Endothelial cell of umbilical vein (primary cell): Measurements from ENCODE around the gene AKT3. TPM values are rescaled to one million over a fixed set of nuclear protein-coding genes. Genes with fewer than 3 reads are reported as not detected.

Experiments
- BruUV-seq: library from RNA; stranded (reverse); fragments of 400-500 nt; replicated peaks from 2 replicates; lab custom pipeline; 2021; lab: Mats Ljungman, UMichigan
- CTCF ChIA-PET: fragments of 300-600, 350-600 bp; sonication (Branson Sonifier 250); formaldehyde crosslinking; loops from one replicate; lab custom pipeline; 2021; ENCODE audit warnings: antibody characterized with exemption, inconsistent platforms; lab: Charles Lee
- POLR2A ChIA-PET: fragments of 300-600, 350-600 bp; sonication (Branson Sonifier 250); formaldehyde crosslinking; loops from one replicate; lab custom pipeline; 2021; ENCODE audit warnings: antibody characterized with exemption, inconsistent platforms; lab: Charles Lee
- DNase-seq: peaks from one replicate; pipeline ENCODE4 v3.0.0-alpha.2; 2011; ENCODE audit warnings: low read depth, low spot score
- FAIRE-seq: peaks from 2 replicates; lab custom pipeline; 2011; peaks lifted over from hg19 to GRCh38; lab: Jason Lieb, UNC
- H2AFZ ChIP-seq: 2 replicates; pipeline ENCODE4 v1.6.0; 2012; ENCODE audit warnings: low read depth, low read length, control low read depth, inconsistent platforms
- H3K27ac ChIP-seq: 2 replicates; pipeline ENCODE4 v1.5.1; 2011; ENCODE audit warnings: low read depth, mild to moderate bottlenecking, control low read depth, low read length, moderate library complexity; ENCODE audit not compliant: insufficient read depth
- H3K27me3 ChIP-seq, 2 experiments: 2 replicates each; pipeline versions ENCODE4 v1.6.0 to v1.6.1; 2011; ENCODE audit warnings: low read length in 2 of 2, mixed read lengths in 1 of 2; ENCODE audit not compliant: control insufficient read depth in 2 of 2, insufficient read depth in 2 of 2
- H3K36me3 ChIP-seq, 2 experiments: 2 replicates in 1 of 2; 3 replicates in 1 of 2; pipeline ENCODE4 v1.5.1; 2011; ENCODE audit warnings: low read length in 2 of 2, mild to moderate bottlenecking in 1 of 2, moderate library complexity in 1 of 2; ENCODE audit not compliant: control insufficient read depth in 2 of 2, insufficient read depth in 2 of 2; ENCODE audit errors: extremely low read depth in 1 of 2
- H3K4me1 ChIP-seq: 3 replicates; pipeline ENCODE4 v1.5.1; 2011; ENCODE audit warnings: mild to moderate bottlenecking, low read length; ENCODE audit not compliant: control insufficient read depth, insufficient read depth; ENCODE audit errors: extremely low read depth
- H3K4me2 ChIP-seq: 2 replicates; pipeline ENCODE4 v1.6.1; 2011; ENCODE audit warnings: low read length, control low read depth, mixed read lengths; ENCODE audit not compliant: insufficient read depth
- H3K4me3 ChIP-seq, 3 experiments: fragments of 200-600 bp in 1 of 3; sonication (generic), shearing (Covaris generic) in 1 of 3; replicated peaks in 1 of 3; 2 replicates each; pipeline ENCODE4 v1.5.1; 2011 to 2016; ENCODE audit warnings: control low read depth in 3 of 3, low read length in 3 of 3, mild to moderate bottlenecking in 2 of 3, inconsistent platforms in 1 of 3, low read depth in 1 of 3, moderate library complexity in 1 of 3; ENCODE audit not compliant: insufficient read depth in 1 of 3
- H3K79me2 ChIP-seq: 2 replicates; pipeline ENCODE4 v1.6.0; 2012; ENCODE audit warnings: low read length, inconsistent platforms; ENCODE audit not compliant: control insufficient read depth, insufficient read depth
- H3K9ac ChIP-seq: replicated peaks from 2 replicates; pipeline ENCODE3; 2011; ENCODE audit warnings: low read length, control low read depth; ENCODE audit not compliant: insufficient read depth; ENCODE audit errors: extremely low read depth
- H3K9me1 ChIP-seq: replicated peaks from 3 replicates; pipeline ENCODE4 v1.6.0; 2011; ENCODE audit warnings: mild to moderate bottlenecking, low read length; ENCODE audit not compliant: control insufficient read depth, insufficient read depth; ENCODE audit errors: extremely low read depth
- H3K9me3 ChIP-seq: replicated peaks from 2 replicates; pipeline ENCODE4 v1.5.1; 2012; ENCODE audit warnings: low read length, inconsistent platforms; ENCODE audit not compliant: control insufficient read depth, insufficient read depth
- H4K20me1 ChIP-seq: replicated peaks from 2 replicates; pipeline ENCODE3; 2011; ENCODE audit warnings: mild to moderate bottlenecking, low read length; ENCODE audit not compliant: control insufficient read depth, insufficient read depth; ENCODE audit errors: extremely low read depth
- EZH2 ChIP-seq: IDR thresholded peaks from 2 replicates; pipeline ENCODE4 v1.6.1; 2012; ENCODE audit warnings: borderline replicate concordance, low read depth, mild to moderate bottlenecking, moderate library complexity, low read length, inconsistent platforms; ENCODE audit not compliant: severe bottlenecking
- FOS ChIP-seq: IDR thresholded peaks from 2 replicates; pipeline ENCODE4 v1.6.1; 2011; ENCODE audit warnings: mild to moderate bottlenecking, low read length, moderate library complexity, borderline replicate concordance; ENCODE audit not compliant: insufficient read depth
- GATA2 ChIP-seq: IDR thresholded peaks from 2 replicates; pipeline ENCODE4 v1.7.0; 2011; ENCODE audit warnings: low read depth, mild to moderate bottlenecking, moderate library complexity, mixed read lengths, low read length; ENCODE audit not compliant: insufficient read length, insufficient read depth
- JUN ChIP-seq: IDR thresholded peaks from 2 replicates; pipeline ENCODE4 v1.6.1; 2011; ENCODE audit warnings: borderline replicate concordance, low read depth; ENCODE audit not compliant: insufficient read length, insufficient read depth
- MYC ChIP-seq: IDR thresholded peaks from one replicate; pipeline ENCODE4 v1.6.1; 2011; ENCODE audit warnings: mild to moderate bottlenecking, low read depth, low read length
- POLR2A ChIP-seq: IDR thresholded peaks from 2 replicates; pipeline ENCODE4 v1.6.1; 2012; ENCODE audit warnings: low read depth, mild to moderate bottlenecking, control low read depth, low read length
- POLR2AphosphoS5 ChIP-seq: IDR thresholded peaks from 2 replicates; pipeline ENCODE4 v1.6.1; 2012; ENCODE audit warnings: low read depth, mild to moderate bottlenecking, control low read depth, low read length, moderate library complexity; ENCODE audit not compliant: insufficient read depth
- dilution Hi-C: fragments of 300-500 bp; cut with MboI; formaldehyde crosslinking; loops from one replicate; pipeline ENCODE4 v1.15.0; 2019; ENCODE audit warnings: low sequenced_read_pairs; ENCODE audit not compliant: extremely low pct_ligation_motif_present
- intact Hi-C: fragments of 100-400 bp; cut with micrococcal nuclease; formaldehyde crosslinking; loops from one replicate; pipeline ENCODE4 v1.10.0; 2022
- polyA plus RNA-seq, 4 experiments: library from polyadenylated mRNA; depleted of rRNA in 3 of 4; stranded (reverse) in 3 of 4; unstranded in 1 of 4; fragments of >200 nt; gene quantifications; 2 replicates each; pipeline versions ENCODE4 v1.2.1 to v1.2.3, GENCODE V29; 2011 to 2012; ENCODE audit warnings: missing spikeins in 1 of 4
- total RNA-seq: library from RNA; stranded (reverse); gene quantifications from 2 replicates; pipeline ENCODE4 v1.2.3, GENCODE V29; 2021
- TF ChIP-seq, protein P1 (sequence below): IDR thresholded peaks from 2 replicates; pipeline ENCODE4 v1.6.1; 2011; ENCODE audit not compliant: insufficient read depth, insufficient read length
- TF ChIP-seq, protein P2 (sequence below), 2 donors: IDR thresholded peaks; 1 replicate in 1 of 2; 2 replicates in 1 of 2; pipeline ENCODE4 v1.5.1; 2011; ENCODE audit warnings: low read length in 2 of 2, mild to moderate bottlenecking in 2 of 2, moderate library complexity in 2 of 2, control low read depth in 1 of 2, inconsistent platforms in 1 of 2, low read depth in 1 of 2; ENCODE audit not compliant: insufficient read depth in 1 of 2; ENCODE audit errors: extremely low read depth in 1 of 2

The AKT3 gene
- total and polyA plus RNA-seq, 2 donors (not counting 3 experiments of a cell fraction or from before 2014, with no cell fraction given): 20.6 to 97.1 TPM

DNA sequence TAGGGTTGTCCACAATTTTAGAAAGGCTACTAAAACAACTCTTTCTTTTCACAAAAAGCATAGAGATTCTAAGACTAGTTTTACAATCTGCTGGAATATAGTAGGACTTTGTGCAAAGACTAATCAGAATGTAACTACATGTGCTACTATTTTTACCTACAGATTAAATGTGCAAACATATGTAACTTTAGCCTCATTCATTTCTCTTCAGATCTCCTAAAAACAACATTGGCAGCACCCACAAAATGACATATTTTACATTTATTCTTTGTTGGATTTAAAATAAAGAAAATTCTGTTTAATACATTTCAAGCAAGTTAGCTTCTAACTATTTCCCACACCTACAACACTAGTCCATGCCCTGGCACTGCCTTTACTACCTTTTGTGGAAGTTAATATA is 292.2 kb downstream of the AKT3 start:
- no peaks in the 10 kb centered on the region for H3K27me3 ChIP-seq
- H3K27ac ChIP-seq: no peak overlapping the region
- intact Hi-C loops: no loop called here
- no peak overlapping the region for H3K4me3 ChIP-seq
- H3K4me2 ChIP-seq: no peak overlapping the region
- no peak for FAIRE-seq
- H3K79me2 ChIP-seq: no peaks in the 10 kb centered on the region
- dilution Hi-C loops: no loop called here
- no peaks in the 10 kb centered on the region for H4K20me1 ChIP-seq
- H3K4me1 ChIP-seq: peaks cover under 1% of the 10 kb centered on the region
- POLR2A ChIA-PET: no interaction called here
- H3K36me3 ChIP-seq: peaks cover 5 to 6% of the 10 kb centered on the region in 2 experiments
- H2AFZ ChIP-seq: no peak overlapping the region
- BruUV-seq: no TSS peak
- no peak overlapping the region for H3K9ac ChIP-seq
- CTCF ChIA-PET: interaction anchor here (1.6 kb wide), 1 partner anchor 9 kb away, joined by 5 read pairs; no protein-coding TSS in a partner anchor
- H3K9me3 ChIP-seq: no peaks in the 10 kb centered on the region
- no peak for DNase-seq
- TF ChIP-seq, protein P1, sequence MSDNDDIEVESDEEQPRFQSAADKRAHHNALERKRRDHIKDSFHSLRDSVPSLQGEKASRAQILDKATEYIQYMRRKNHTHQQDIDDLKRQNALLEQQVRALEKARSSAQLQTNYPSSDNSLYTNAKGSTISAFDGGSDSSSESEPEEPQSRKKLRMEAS: no peak
- TF ChIP-seq, protein P2, sequence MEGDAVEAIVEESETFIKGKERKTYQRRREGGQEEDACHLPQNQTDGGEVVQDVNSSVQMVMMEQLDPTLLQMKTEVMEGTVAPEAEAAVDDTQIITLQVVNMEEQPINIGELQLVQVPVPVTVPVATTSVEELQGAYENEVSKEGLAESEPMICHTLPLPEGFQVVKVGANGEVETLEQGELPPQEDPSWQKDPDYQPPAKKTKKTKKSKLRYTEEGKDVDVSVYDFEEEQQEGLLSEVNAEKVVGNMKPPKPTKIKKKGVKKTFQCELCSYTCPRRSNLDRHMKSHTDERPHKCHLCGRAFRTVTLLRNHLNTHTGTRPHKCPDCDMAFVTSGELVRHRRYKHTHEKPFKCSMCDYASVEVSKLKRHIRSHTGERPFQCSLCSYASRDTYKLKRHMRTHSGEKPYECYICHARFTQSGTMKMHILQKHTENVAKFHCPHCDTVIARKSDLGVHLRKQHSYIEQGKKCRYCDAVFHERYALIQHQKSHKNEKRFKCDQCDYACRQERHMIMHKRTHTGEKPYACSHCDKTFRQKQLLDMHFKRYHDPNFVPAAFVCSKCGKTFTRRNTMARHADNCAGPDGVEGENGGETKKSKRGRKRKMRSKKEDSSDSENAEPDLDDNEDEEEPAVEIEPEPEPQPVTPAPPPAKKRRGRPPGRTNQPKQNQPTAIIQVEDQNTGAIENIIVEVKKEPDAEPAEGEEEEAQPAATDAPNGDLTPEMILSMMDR (IDR thresholded peaks at IDR 0.05; ENCODE audit: extremely low read depth in 1 of 2, insufficient read depth in 1 of 2, low read depth in 1 of 2, low read length in 2 of 2): no peak
- no peaks in the 10 kb centered on the region for H3K9me1 ChIP-seq

DNA sequence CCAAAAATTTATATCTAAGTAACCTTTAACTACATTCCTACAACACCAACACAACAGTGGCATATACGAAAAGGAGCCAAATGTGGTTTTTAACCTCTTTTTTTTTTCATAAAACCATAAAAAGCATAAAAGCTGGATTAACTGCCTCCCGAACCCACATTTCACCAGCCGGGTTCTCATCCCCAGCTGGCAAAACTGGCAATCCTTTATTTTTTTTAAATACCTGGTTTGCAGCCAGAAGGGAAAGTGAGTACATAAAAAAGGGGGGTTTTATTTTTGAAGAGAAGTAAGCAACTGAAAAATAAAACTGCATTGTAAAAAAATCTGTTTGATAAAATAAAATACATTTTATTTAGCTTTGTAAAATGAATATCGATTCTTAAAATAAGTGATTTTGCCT is 295.4 kb downstream of the AKT3 start:
- CTCF ChIA-PET: no interaction called here
- dilution Hi-C loops: no loop called here
- no peaks in the 10 kb centered on the region for H3K9me1 ChIP-seq
- no peaks in the 10 kb centered on the region for H3K79me2 ChIP-seq
- DNase-seq (no peak), FAIRE-seq (no peak)
- H3K4me2 ChIP-seq: no peak overlapping the region
- H3K4me1 ChIP-seq: peaks cover 4% of the 10 kb centered on the region
- H3K9ac ChIP-seq: no peak overlapping the region
- no peaks in the 10 kb centered on the region for H3K27me3 ChIP-seq
- H3K4me3 ChIP-seq: no peak overlapping the region
- POLR2A ChIA-PET: no interaction called here
- H2AFZ ChIP-seq: no peak overlapping the region
- H3K27ac ChIP-seq: no peak overlapping the region
- H4K20me1 ChIP-seq: no peaks in the 10 kb centered on the region
- no peak for TF ChIP-seq MYC
- no peak for TF ChIP-seq POLR2A
- TF ChIP-seq, protein P1: no peak
- TF ChIP-seq POLR2AphosphoS5: no peak
- no peak for TF ChIP-seq EZH2
- no peak for TF ChIP-seq JUN
- no peak for TF ChIP-seq GATA2
- TF ChIP-seq, protein P2 (IDR thresholded peaks at IDR 0.05; ENCODE audit: extremely low read depth in 1 of 2, insufficient read depth in 1 of 2, low read depth in 1 of 2, low read length in 2 of 2): no peak
- TF ChIP-seq FOS: no peak
- no TSS peak for BruUV-seq
- intact Hi-C loops: no loop called here
- no peaks in the 10 kb centered on the region for H3K9me3 ChIP-seq
- H3K36me3 ChIP-seq: no peaks in the 10 kb centered on the region
